Stimulated activated memory B cell treated with anti-CD40 and anti-IgM and Interleukin-4, amounts not matched to agents 10 μg/mL and 1 μg/mL and 100 μg/mL, for 72 hours (primary cell): ENCODE measurements around the gene PPM1E.

Experiments
- ATAC-seq: fragments of 150-1000 bp; cut with Tn5 transposase; 2 replicates; pipeline ENCODE4 v1.10.0; 2021
- H3K27ac Mint-ChIP-seq: one replicate; pipeline ENCODE4 v1.8.0; 2022; ENCODE audit warnings: mild to moderate bottlenecking, mixed read lengths
- H3K27me3 Mint-ChIP-seq: one replicate; pipeline ENCODE4 v1.8.0; 2022; ENCODE audit warnings: mixed read lengths
- H3K36me3 Mint-ChIP-seq: one replicate; pipeline ENCODE4 v1.8.0; 2022; ENCODE audit warnings: mixed read lengths
- H3K4me1 Mint-ChIP-seq: one replicate; pipeline ENCODE4 v1.8.0; 2022; ENCODE audit warnings: mixed read lengths
- H3K4me3 Mint-ChIP-seq: one replicate; pipeline ENCODE4 v1.8.0; 2022; ENCODE audit warnings: mild to moderate bottlenecking, moderate library complexity, mixed read lengths
- H3K9me3 Mint-ChIP-seq: one replicate; pipeline ENCODE4 v1.8.0; 2022; ENCODE audit warnings: mixed read lengths

PPM1E gene

DNA sequence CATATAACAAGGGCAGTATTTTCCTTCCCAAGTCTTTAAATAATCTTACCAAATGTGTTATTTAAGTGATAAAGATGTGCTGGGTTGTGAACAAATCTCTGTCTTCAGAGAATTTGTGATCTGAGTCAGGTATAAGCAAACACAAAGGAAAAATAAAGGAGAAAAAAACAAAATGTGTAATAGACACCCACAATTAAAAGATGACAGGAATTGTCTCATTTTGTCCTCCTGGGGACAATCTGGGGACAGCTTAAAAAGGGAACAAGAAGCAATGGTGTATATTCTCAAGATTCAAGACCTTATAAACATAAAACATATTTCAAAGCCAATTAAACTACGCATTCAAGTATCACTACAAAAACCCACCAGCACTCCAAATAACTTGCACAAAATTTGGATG lies 243.8 kb downstream of the PPM1E start:
- H3K4me1 Mint-ChIP-seq: peaks cover 21% of the 10 kb centered on the region
- H3K36me3 Mint-ChIP-seq: peaks cover 32% of the 10 kb centered on the region
- H3K4me3 Mint-ChIP-seq: no peak overlapping the region
- H3K9me3 Mint-ChIP-seq: no peaks in the 10 kb centered on the region
- H3K27me3 Mint-ChIP-seq: no peaks in the 10 kb centered on the region
- H3K27ac Mint-ChIP-seq: peak overlapping the region; percentile 92
- ATAC-seq: no peak

DNA sequence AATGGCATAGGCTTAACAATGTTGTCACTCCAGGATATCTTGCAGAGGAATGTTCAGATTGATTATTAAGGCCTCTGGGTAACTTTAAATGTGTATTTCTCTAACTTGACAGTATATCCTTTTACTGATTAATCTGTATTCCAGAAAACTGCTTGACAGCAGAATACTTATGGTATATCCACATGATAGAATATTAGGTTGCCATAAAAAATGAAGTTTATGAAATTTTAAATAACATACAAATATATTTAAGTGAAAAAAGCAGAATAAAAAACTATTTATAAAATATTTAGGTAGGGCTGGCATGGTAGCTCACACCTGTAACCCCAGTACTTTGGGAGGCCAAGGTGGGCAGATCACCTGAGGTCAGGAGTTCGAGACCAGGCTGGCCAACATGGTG lies 244.4 kb downstream of the PPM1E start:
- no peaks in the 10 kb centered on the region for H3K9me3 Mint-ChIP-seq
- no peak for ATAC-seq
- peaks cover 21% of the 10 kb centered on the region for H3K4me1 Mint-ChIP-seq
- peak overlapping the region; percentile 92 for H3K27ac Mint-ChIP-seq
- H3K27me3 Mint-ChIP-seq: no peaks in the 10 kb centered on the region
- H3K36me3 Mint-ChIP-seq: peaks cover 32% of the 10 kb centered on the region
- no peak overlapping the region for H3K4me3 Mint-ChIP-seq

DNA sequence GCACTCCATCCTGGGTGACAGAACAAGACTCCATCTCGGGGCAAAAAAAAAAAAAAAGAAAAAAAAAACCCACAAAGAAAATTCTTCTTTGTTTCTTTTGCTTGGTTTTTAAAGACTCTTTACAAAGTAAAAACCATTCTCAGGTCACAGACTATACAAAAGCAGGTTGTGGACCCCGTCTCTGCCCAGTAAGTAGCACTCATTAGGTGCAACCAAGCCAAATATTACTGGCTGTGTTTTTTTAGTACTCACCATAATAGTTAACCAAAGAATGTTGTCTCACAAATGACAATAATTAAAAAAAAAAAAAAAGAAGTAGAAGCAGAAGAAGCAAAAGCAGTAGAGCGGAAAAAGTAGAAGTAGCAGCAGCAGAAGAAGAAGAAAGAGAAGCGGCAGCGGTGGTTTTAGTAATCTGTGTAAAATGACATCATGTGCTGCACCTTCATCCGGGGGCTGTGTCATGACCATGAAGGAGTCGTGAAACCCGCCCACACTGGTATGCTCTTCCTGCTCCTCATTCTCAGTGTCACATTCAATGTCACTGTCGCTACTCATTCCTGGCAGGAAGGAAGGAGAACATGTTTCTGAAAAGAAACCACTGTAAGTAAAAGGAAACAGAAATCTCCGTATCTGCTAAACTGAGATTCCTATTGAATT lies 245.6 kb downstream of the PPM1E start:
- Mint-ChIP-seq H3K9me3 (no peaks in the 10 kb centered on the region), H3K27ac (peak overlapping the region; percentile 92), H3K36me3 (peaks cover 32% of the 10 kb centered on the region), H3K4me3 (peak overlapping the region; percentile 84), H3K27me3 (no peaks in the 10 kb centered on the region), H3K4me1 (peaks cover 21% of the 10 kb centered on the region)
- peak; percentile 100 for ATAC-seq

GRCh38 chr17:59002126-59002525 lies 246.5 kb downstream of the PPM1E start:
- Mint-ChIP-seq H3K27me3 (no peaks in the 10 kb centered on the region), H3K27ac (peak overlapping the region; percentile 92), H3K4me3 (no peak overlapping the region)

DNA sequence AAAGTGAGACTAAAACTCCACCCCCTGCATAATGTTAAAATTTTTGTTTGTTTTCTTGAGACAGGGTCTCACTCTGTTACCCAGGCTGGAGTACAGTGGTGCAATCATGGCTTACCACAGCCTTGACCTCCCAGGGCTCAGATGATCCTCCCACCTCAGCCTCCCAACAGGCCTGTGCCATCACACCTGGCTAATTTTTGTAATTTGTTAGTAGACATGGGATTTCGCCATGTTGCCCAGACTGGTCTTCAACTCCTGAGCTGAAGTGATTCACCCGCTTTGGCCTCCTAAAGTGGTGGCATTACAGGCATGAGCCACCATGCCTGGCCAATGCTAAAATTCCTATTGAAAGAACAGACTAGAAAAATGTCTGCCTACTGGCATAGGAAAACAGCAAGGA lies 247.2 kb downstream of the PPM1E start:
- H3K4me3 Mint-ChIP-seq: no peak overlapping the region
- peaks cover 21% of the 10 kb centered on the region for H3K4me1 Mint-ChIP-seq
- no peak for ATAC-seq
- H3K36me3 Mint-ChIP-seq: peaks cover 19% of the 10 kb centered on the region
- H3K9me3 Mint-ChIP-seq: no peaks in the 10 kb centered on the region
- no peaks in the 10 kb centered on the region for H3K27me3 Mint-ChIP-seq
- H3K27ac Mint-ChIP-seq: peak overlapping the region; percentile 17

More at GRCh38 chr17:59002126-59002525, 246.5 kb downstream of the PPM1E start:
- no peak for ATAC-seq
- peaks cover 25% of the 10 kb centered on the region for H3K36me3 Mint-ChIP-seq
- H3K9me3 Mint-ChIP-seq: no peaks in the 10 kb centered on the region
- peaks cover 21% of the 10 kb centered on the region for H3K4me1 Mint-ChIP-seq

DNA sequence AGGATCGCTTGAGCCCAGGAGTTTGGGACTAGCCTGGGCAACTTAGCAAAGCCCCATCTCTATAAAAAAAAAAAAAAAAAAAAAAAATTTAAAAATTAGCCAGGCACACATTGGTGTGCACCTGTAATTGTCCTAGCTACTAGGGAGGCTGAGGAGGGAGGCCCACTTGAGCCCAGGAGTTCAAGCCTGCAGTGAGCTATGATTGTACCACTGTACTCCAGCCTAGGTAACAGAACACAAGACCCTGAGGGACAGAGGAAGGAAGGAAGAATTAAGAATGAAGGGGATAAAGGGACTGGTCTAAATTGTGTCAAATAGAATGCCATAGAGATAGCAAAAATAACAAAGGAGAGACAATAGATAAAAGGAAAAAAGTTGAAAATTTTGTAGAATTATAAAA lies 248.2 kb downstream of the PPM1E start:
- peaks cover 21% of the 10 kb centered on the region for H3K4me1 Mint-ChIP-seq
- no peaks in the 10 kb centered on the region for H3K27me3 Mint-ChIP-seq
- H3K9me3 Mint-ChIP-seq: no peaks in the 10 kb centered on the region
- H3K36me3 Mint-ChIP-seq: peaks cover 13% of the 10 kb centered on the region
- H3K27ac Mint-ChIP-seq: no peak overlapping the region
- no peak overlapping the region for H3K4me3 Mint-ChIP-seq
- no peak for ATAC-seq

- Mint-ChIP-seq H3K27me3 (no peaks in the 10 kb centered on the region), H3K36me3 (peaks cover 10% of the 10 kb centered on the region), H3K4me3 (no peak overlapping the region), H3K9me3 (no peaks in the 10 kb centered on the region), H3K27ac (no peak overlapping the region), H3K4me1 (peaks cover 21% of the 10 kb centered on the region)
- ATAC-seq: no peak
These were observed 248.9 kb downstream of the PPM1E start for GRCh38 chr17:59004338-59005111.

DNA sequence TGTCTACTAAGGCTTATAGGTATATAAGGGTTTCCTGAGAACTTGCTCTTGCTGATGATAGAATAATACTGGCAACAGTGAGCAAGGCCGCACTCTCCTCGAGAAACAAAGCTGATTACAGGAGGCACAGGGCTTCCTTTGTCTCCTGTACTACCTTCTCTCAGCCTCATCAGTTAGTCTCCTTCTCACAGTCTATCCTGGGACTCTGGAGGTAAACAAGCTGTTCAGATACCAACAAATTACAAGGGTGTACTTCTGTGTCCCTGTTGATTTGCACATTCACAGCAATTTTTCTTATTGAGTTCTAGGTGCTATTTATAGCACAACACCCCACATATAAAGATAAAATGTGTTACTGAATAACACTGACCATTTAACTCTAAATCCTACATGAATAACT lies 252.3 kb downstream of the PPM1E start:
- Mint-ChIP-seq H3K4me3 (no peak overlapping the region), H3K36me3 (peaks cover 15% of the 10 kb centered on the region), H3K4me1 (no peaks in the 10 kb centered on the region), H3K27ac (no peak overlapping the region), H3K9me3 (no peaks in the 10 kb centered on the region), H3K27me3 (no peaks in the 10 kb centered on the region)
- ATAC-seq: no peak

DNA sequence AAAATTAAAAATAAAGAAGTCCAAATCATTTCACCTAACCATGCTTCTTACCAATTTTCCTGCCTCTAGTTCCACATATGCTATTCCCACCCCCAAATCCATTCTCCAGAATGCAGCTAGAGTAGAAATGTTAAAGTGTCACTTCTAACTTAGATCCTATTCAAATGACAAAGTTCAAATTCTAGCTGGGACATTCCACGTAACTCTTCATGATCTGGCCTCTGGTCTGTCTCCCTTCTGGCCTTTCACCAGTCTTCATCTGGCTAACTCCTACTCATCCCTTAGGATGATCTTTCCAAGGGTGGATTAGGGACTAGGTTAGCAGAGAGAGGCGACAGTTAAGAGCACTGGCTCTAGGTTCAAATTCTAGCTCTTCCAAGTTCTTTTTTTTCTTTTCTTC lies 253.1 kb downstream of the PPM1E start:
- no peaks in the 10 kb centered on the region for H3K9me3 Mint-ChIP-seq
- ATAC-seq: no peak
- peaks cover 15% of the 10 kb centered on the region for H3K36me3 Mint-ChIP-seq
- no peaks in the 10 kb centered on the region for H3K4me1 Mint-ChIP-seq
- H3K4me3 Mint-ChIP-seq: no peak overlapping the region
- no peak overlapping the region for H3K27ac Mint-ChIP-seq
- no peaks in the 10 kb centered on the region for H3K27me3 Mint-ChIP-seq

DNA sequence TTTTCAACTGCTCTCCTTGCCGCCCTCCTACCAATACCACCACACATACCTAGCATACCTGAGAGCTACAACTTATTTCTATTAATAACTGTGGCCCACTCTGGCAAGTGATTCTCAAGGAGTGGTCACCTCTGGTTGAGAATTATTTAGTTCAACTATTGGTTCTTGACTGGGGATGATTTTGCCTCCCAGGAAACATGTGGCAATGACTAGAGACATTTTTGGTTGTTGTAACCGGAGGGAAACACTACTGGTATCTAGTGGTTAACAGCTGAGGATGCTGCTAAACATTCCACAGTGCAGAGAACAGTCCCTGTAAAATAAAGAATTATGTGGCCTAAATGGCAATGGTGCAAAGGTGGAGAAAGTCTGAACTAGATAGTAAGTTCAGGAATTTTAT lies 254.4 kb downstream of the PPM1E start:
- Mint-ChIP-seq H3K27me3 (no peaks in the 10 kb centered on the region), H3K4me3 (no peak overlapping the region), H3K36me3 (peaks cover 20% of the 10 kb centered on the region), H3K9me3 (no peaks in the 10 kb centered on the region), H3K27ac (no peak overlapping the region), H3K4me1 (no peaks in the 10 kb centered on the region)
- ATAC-seq: no peak

DNA sequence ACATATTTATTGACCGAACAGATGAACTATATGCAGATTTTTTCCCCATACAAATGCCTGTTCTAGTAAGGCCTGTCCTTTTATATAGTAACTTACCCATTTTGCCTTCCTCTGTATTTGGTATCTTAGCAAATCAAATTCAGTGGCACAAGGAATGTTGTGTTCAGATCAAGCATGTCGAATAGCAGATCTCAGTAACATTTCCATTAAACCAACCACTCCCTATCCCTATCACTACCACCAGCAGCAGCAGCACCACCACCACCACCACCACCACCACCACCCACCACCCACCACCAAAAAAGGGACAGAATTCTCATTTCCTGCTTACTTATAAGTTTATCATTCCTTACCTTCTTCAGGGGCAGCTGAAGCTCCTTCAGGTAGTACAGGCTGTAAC lies 256.3 kb downstream of the PPM1E start:
- no peak overlapping the region for H3K27ac Mint-ChIP-seq
- H3K4me1 Mint-ChIP-seq: no peaks in the 10 kb centered on the region
- no peak overlapping the region for H3K4me3 Mint-ChIP-seq
- H3K27me3 Mint-ChIP-seq: no peaks in the 10 kb centered on the region
- ATAC-seq: no peak
- no peaks in the 10 kb centered on the region for H3K9me3 Mint-ChIP-seq
- H3K36me3 Mint-ChIP-seq: peaks cover 32% of the 10 kb centered on the region

DNA sequence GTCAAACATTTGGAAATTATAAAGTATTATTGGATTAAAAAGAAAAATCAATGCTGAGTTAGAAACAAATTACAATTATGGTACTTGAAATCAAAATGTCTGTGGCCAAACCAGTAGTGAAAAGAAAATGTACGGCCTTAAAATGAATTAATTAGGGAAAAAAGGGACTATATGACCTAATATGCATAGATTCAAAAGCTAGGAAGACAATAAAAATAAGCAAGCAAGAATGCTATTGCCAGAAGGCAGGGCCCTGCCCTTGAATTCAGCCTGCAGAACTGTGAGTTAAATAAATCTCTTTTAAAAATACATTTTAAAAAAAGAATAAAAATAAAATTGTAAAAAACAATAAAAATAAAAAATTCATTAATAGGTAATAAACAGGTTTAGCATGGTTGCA lies 262.4 kb downstream of the PPM1E start:
- H3K9me3 Mint-ChIP-seq: no peaks in the 10 kb centered on the region
- H3K4me3 Mint-ChIP-seq: no peak overlapping the region
- no peaks in the 10 kb centered on the region for H3K4me1 Mint-ChIP-seq
- no peak for ATAC-seq
- no peaks in the 10 kb centered on the region for H3K27me3 Mint-ChIP-seq
- no peak overlapping the region for H3K27ac Mint-ChIP-seq
- peaks cover 51% of the 10 kb centered on the region for H3K36me3 Mint-ChIP-seq

DNA sequence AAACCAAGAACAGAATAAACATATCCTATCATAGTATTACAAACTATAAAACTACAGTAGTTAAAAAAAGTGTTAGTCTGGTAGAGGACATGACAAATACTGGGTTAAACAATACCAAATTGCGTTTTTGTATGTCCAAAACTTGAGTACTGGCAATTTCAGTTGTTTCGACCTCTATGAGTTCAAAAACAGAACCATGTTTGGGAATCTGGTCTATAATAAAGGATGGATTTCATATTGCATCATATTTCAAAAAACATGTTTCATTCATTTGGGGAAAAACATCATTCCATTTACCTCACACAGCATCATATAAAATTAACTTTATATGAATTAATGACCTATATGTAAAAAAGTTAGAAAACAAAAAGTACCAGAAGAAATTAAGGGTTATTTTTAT lies 269.3 kb downstream of the PPM1E start:
- H3K4me3 Mint-ChIP-seq: no peak overlapping the region

DNA sequence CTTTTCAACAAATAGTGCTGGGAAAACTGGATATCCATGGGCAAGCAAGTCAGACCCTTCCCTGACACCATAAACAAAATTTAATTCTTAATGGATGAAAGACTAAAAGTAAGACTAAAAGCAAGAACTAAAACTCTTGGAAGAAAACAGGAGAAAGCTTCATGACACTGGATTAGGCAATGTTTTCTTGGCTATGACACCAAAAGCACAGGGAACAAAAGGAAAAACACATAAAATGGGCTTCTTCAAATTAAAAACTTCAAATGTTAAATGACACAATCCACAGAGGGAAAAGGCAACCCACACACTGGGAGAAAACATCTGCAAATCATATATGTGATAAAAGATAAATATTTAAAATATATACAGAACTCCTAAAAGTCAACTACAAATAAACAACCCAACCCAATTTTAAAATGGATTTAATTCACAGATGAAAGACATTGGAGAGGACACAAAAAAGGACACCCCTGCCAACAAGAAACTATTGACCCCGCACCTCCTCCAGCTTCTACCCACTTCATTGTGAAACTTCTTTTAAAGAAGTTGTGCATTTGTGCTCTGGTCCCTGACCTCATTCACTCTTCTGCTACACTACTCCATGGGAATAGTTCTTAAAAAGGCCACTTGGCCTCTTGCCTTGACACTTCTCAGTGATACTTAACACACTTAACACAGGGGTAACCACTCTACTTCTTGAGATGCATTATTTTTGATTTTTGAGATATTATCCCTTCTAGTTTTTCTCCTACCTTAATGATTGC lies 270.7 kb downstream of the PPM1E start:
- H3K36me3 Mint-ChIP-seq: peaks cover 31% of the 10 kb centered on the region
- H3K27me3 Mint-ChIP-seq: no peaks in the 10 kb centered on the region
- peaks cover 17% of the 10 kb centered on the region for H3K4me1 Mint-ChIP-seq
- H3K27ac Mint-ChIP-seq: peak overlapping the region; percentile 71
- H3K4me3 Mint-ChIP-seq: no peak overlapping the region
- ATAC-seq: peak; percentile 45
- H3K9me3 Mint-ChIP-seq: no peaks in the 10 kb centered on the region

More for the DNA sequence above, 269.3 kb downstream of the PPM1E start:
- Mint-ChIP-seq H3K27me3 (no peaks in the 10 kb centered on the region), H3K9me3 (no peaks in the 10 kb centered on the region), H3K36me3 (peaks cover 36% of the 10 kb centered on the region), H3K27ac (no peak overlapping the region), H3K4me1 (peaks cover 17% of the 10 kb centered on the region)
- ATAC-seq: no peak

GRCh38 chr17:59027750-59028149 lies 272.1 kb downstream of the PPM1E start:
- Mint-ChIP-seq H3K4me3 (no peak overlapping the region), H3K36me3 (peaks cover 28% of the 10 kb centered on the region), H3K27me3 (no peaks in the 10 kb centered on the region), H3K4me1 (peaks cover 17% of the 10 kb centered on the region), H3K27ac (peak overlapping the region; percentile 71), H3K9me3 (no peaks in the 10 kb centered on the region)
- no peak for ATAC-seq
